ENCODE results near the gene NCAPH2.

- TF ChIP-seq POLR2A (IDR thresholded peaks at IDR 0.05) (no peak), CTCF (IDR thresholded peaks at IDR 0.05) (no peak), POLR2AphosphoS5 (IDR thresholded peaks at IDR 0.05) (no peak)
Measured at GRCh38 chr22:50483556-50483955, 24.5 kb upstream of the NCAPH2 start.
